ENCODE data around the gene CIZ1.
"Not testable (repeated sequence)": the region's sequence is repeated elsewhere in the genome, so short reads cannot be mapped to it uniquely, and the experiment has no call there.

Gene CIZ1, protein sequence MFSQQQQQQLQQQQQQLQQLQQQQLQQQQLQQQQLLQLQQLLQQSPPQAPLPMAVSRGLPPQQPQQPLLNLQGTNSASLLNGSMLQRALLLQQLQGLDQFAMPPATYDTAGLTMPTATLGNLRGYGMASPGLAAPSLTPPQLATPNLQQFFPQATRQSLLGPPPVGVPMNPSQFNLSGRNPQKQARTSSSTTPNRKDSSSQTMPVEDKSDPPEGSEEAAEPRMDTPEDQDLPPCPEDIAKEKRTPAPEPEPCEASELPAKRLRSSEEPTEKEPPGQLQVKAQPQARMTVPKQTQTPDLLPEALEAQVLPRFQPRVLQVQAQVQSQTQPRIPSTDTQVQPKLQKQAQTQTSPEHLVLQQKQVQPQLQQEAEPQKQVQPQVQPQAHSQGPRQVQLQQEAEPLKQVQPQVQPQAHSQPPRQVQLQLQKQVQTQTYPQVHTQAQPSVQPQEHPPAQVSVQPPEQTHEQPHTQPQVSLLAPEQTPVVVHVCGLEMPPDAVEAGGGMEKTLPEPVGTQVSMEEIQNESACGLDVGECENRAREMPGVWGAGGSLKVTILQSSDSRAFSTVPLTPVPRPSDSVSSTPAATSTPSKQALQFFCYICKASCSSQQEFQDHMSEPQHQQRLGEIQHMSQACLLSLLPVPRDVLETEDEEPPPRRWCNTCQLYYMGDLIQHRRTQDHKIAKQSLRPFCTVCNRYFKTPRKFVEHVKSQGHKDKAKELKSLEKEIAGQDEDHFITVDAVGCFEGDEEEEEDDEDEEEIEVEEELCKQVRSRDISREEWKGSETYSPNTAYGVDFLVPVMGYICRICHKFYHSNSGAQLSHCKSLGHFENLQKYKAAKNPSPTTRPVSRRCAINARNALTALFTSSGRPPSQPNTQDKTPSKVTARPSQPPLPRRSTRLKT

DNA sequence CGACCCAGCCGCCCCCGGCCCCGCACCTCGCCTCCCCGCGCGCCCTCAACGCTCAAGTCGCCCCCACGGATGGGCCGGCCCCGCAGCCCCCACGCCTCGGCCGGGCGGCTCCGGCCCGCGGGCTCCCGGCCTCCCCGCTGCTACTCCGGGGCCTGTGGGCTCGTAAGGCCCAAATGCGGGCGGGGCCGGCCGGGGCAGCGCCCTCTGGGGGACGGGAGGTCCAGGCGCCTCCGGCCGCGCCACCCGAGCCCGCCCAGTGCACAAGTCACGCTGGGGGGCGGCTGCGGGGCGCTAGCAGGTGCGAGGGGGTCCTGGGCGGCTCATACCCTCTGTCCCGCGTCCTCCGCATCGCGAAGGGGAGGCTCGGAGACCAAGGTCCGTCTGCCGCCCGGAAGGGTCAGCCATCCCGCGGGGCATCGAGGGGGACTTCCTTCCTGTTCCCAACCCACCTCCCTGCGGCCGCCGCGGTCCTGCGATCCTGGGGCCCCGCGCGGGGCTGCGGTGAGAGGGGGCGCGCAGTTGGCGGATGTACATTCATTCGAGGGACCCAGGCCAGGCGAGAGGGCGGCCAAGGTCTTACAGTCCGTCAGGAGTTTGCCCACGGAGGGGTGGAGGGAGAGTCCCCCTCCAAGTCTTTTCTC lies at the start of gene CIZ1:
TSS of gene CIZ1 (minus strand) at position 167 of the 641 bp plus-strand sequence. CDS start 715 bp downstream, outside the sequence.
- peak; percentile 58 for DNase-seq

DNA sequence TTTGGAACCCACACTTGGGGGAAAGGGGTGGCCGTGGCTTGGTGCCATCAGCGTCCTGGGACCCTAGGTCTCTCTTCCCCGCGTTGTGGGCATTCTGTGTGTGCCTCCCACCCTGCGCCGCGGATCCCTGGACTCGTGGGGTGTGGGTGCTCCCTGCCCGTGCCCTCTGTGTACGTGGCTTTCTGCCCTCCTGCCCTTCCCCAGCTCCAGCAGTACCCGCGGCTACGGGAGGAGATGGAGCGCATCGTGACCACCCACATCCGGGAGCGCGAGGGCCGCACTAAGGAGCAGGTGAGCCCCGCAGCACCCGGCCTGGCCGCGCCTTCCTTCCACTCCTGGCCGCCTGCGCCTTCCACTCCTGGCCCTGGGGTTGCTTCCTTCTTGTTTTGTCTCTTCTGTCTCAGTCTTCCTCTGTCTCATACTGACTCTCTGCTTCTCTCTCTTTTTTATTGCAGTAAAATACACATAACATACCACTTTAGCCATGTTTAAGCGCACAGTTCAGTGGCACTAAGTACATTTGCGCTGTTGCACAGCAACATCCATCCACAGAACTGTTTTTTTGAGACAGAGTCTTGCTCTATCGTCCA lies 42.5 kb upstream of the CIZ1 start:
- no peak for DNase-seq

DNA sequence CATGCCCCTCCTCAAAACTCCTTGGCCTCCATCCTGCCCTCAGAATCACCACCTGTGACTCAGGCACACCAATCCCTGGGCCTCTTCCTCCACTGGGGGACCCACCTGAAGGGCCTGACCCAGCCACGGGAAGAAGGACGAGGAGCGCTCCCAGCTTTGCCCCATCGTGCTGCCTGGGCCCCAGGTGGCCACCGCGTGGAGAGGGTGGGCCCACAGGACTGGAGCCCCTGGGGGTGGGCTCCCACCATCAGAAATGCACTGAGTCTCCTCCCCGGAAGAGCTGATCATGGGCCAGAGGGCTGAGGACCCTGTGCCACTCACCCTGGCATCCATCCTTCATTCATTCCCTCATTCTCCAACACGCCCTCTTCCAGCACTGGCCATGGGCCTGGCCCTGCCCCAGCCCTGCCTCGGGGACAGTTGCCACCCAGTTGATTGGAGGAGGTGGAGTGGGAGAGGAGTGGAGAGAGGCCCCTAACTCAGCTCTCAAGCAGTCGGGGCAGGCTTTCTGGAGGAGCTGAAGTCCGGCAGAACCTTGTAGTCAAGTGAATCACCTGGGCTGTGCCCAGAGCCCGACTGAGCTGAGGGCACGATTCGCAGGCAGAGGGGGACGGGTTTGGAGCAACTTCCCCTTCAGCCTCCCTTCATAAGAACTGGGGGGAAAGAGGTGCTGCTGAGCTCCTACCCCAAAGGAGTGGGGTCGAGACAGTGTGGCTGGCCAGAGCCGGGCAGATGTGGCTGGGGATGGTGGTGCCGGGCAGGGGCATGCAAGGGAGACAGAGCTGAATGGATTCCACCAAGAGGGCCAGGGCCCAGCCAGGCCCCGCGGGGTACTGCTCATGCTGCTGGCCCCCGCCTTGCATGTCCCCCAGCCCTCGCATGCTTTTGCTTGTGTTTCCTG lies 41.4 kb upstream of the CIZ1 start:
- DNase-seq, result no peak

DNA sequence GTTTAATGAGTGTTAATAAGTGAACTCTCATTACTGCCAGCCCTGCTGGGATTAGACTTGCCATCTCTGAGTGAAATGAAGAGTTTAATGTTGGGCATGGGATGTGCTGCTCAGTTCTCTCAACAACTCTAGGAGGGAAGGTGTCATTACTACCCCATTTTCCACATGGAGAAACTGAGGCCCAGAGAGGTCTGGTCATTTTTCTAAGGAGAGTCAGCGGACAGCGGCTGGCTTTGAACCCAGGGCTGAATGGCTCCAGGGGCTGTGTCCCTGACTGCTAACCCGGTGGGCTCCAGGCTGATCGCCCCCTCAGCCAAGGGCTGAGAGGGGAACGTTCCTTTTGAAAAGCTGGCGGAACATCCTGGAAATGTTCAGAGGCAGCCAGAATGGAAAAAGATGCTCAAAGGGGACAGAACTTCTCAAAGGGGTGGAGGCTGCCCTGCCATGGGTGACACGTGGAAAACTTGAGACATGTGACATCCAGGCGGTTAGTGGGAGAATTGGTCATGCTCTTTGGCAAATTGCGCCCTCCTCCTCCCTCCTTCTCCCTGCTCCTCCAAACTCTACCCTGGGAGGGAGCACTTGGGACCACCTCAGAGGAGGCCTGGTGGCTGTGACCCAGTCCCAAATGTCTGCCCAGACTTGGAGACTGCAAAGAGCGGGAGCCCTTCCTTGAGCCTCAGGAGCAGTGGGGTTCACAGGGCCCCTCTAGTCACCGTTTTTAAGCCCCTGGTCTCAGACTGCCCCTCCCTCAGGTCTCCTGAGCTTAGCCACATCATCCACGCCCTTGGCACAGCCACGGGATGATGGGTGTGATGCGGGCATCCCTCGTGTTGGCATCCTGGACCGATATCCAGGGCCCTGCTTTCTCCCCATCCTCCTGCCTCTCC lies 40.5 kb upstream of the CIZ1 start:
- DNase-seq, result no peak

DNA sequence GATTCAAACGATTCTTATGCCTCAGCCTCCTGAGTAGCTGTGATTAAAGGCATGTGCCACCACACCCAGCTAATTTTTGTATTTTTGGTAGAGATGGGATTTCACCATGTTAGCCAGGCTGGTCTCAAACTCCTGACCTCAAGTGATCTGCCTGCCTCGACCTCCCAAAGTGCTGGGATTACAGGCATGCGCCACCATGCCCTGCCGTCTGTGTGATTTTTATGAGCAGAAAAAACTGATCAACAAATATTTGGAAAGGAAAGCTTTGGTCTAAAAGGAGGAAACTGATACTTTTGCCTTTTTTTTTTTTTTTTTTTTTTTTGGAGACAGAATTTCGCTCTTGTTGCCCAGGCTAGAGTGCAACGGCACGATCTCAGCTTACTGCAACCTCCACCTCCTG lies 39.5 kb upstream of the CIZ1 start:
- DNase-seq, result not testable (repeated sequence)

DNA sequence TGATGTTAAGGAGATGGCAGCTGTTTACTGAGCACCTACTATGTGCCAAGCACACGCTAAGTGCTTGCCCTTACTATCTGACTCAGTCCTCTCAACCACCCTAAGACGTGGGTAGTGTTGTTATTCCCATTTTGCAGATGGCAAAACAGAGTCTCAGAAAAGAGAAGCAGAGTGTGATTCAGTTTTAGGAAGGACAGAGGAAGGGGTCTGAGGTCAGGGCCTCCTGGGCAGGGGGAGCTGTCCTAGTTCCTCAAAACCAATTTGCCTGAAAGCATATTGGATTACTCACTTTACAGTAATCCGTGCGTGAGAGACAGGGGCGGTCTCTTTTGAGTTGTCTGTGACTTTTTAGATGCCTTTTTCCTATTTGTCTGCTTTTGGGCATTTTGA lies 35.0 kb upstream of the CIZ1 start:
- no peak for DNase-seq

DNA sequence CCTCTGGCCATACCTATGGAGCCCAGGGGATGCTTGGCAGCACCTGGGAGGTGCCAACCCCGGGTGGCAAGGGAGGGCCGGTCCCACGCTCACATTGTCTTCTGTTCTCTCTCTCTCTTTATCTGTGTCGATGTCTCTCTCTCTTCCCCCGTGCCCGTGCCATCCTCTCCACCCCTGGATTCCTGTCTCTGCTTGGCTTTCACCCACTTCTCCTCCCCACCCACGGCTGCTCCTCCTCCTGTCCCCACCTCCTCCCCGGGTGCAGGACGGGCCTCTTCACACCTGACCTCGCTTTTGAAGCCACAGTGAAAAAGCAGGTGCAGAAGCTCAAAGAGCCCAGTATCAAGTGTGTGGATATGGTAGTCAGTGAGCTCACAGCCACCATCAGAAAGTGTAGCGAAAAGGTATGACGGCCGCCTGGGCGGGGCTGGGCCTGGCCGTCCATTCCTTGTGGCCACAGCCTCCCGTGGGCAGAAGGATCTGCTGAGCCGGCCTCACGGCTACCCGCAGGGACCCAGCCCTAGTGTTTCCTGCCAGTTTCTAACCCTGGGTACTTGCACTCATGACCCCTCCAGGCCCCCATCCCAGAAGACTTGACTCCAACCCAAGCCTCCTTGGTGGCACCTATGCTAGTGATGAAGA lies 34.5 kb upstream of the CIZ1 start:
- no peak for DNase-seq

DNA sequence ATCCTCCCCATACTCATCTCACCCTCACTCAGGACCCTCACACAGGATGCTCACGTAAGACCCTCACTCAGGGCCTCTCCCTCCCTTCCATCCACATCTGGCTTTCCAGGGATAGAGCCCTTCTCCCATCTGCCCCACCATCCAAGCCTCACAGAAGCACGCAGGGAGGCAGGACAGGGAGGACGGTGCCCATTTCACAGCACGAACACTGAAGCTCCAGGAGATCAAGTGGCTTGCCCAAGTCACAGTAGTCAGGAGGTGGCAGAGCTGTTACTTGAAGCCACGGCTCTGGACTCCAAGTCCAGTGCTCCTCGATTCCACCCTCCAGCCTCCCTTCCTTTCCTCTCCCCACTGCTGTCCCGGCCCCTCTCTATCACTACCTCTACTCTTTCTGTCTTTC lies 33.5 kb upstream of the CIZ1 start:
- DNase-seq, result no peak

DNA sequence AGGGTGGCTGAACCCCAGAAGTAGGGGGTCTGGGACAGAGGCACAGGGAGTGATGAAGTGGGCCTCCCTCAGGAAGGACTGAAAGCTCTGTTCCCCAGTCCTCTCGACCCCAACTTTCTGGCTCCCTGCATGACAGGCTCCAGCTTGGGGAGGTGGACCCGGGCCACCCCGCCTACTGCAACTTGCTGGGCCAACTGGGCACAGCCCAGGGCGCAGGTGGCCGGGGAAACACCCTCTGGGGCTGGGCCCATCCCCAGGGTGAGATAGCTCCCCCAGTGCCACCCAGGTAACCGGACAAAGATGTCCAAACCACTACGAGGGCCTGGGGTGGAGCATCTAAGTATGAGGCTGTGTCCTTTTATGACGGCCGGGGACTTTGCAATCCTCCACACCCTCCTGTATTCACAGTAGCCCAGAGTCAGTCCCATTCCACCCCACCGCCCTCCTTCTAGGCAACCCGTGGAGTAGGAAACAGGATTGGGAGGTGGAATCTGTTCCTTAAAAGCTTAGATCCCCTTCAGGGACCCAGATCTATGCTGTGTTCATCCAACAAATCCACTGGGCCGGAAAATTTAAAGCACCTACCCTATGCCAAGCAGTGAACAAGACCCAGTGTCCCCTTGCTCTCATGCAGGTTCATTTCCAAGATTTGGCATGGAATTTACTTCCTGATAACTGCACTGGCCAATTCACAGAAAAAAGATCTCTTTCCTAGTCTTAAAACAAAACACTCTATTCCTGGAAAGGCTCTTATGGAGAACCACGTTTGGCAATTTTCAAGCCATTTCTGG lies 31.7 kb upstream of the CIZ1 start:
- DNase-seq, result no peak

DNA sequence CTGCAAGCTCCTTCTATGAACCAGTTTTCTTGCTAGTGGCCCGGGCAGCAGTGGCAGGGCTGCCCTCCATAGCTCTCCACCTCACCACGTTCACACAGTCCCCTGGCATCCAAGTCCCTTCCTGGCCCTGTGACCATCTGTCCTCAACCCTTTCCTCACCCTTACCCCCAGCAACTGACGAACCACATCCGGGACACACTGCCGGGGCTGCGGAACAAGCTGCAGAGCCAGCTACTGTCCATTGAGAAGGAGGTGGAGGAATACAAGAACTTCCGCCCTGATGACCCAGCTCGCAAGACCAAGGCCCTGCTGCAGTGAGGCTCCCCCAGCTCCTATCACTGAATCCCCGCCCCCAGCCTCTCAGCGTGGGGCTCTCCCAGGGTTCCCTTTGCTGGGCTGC lies 30.7 kb upstream of the CIZ1 start:
- no peak for DNase-seq

DNA sequence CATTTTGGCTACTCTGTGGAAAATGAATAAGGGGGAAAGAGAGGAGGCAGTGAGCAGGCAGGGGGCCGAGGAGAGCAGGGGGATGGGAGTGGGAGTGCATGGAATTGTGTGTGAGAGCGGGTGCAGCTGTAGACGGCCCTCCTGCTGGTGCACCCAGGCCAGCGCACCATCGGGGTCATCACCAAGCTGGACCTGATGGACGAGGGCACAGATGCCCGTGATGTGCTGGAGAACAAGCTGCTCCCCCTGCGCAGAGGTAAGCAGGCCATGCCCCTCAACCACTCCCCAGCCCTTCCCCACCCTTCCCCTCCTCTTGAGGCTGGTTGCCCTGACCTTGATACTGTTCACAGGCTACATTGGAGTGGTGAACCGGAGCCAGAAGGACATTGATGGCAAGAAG lies 28.5 kb upstream of the CIZ1 start:
- DNase-seq, result no peak

DNA sequence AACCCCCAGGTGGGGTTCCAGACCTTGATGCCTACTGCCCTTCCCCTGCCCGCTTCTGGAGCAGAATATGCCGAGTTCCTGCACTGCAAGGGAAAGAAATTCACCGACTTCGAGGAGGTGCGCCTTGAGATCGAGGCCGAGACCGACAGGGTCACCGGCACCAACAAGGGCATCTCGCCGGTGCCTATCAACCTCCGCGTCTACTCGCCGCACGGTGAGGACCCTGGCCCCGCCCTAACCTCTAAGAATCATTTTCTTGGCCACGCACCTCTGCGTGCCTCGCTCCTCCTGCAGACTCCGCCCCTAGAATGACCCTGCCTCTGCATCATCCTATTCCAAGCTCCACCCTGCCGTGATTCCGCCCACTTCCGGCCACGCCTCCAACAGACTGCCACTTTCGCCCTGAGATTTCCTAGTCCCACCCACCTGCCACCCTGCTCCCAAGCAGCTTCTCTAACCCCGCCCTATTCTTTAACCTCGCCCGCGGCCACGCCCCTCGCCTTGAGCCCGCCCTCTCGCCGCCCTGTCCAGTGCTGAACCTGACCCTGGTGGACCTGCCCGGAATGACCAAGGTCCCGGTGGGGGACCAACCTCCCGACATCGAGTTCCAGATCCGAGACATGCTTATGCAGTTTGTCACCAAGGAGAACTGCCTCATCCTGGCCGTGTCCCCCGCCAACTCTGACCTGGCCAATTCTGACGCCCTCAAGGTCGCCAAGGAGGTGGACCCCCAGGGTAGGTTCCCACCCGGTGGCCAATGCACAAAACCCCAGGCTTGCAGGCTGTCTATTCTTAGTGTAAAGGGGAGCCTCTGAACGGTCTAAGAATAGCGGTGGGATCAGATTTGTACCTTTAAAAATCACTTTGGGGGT lies 27.4 kb upstream of the CIZ1 start:
- peak; percentile 82 for DNase-seq

DNA sequence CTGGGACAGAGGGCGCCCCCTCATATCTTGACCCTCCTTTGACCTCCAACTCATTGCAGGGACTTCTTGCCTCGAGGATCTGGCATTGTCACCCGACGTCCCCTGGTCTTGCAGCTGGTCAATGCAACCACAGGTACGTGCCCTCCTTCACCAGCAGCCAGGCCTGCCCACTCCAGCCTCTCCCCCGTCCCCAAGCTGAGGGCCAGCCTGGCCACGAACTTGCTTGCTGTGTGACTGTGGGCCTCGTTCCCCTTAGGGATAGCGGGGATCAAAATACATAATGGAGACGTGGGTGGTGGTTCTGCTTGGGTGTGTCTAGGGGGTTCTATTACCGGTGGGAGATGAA lies 26.8 kb upstream of the CIZ1 start:
- no peak for DNase-seq

DNA sequence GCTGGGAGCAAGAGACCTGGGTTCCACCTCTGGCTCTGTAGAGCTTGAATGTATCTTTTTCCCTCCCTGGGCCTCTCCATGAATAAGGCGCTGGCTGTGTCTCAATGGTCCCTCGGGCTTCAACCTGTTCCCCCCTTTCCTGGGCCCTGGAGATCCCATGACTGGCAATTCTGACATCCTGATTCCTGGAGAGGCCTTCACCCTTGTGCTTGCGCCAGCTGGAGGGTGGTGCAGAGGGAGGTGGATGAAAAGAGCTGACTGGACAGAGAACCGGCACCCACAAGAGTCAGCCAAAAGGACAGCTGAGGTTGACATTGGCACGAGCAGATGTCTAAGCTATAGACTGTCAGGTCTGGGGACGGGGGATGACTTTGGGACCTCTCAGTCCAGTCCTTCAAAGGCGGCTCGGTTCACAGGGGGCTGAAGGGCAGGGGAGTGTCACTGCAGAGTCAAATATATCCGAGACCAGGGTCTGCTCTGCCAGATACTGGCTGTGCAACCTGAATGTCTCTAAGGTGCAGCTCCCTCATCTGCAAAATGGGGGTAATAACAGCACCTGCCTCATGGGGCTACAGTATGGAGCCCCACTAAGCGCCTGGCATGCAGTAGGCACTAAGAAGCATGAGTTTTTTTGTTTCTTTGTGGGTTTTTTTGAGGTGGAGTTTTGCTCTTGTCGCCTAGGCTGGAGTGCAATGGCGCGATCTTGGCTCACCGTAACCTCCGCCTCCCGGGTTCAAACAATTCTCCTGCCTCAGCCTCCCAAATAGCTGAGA lies 25.6 kb upstream of the CIZ1 start:
- no peak for DNase-seq

DNA sequence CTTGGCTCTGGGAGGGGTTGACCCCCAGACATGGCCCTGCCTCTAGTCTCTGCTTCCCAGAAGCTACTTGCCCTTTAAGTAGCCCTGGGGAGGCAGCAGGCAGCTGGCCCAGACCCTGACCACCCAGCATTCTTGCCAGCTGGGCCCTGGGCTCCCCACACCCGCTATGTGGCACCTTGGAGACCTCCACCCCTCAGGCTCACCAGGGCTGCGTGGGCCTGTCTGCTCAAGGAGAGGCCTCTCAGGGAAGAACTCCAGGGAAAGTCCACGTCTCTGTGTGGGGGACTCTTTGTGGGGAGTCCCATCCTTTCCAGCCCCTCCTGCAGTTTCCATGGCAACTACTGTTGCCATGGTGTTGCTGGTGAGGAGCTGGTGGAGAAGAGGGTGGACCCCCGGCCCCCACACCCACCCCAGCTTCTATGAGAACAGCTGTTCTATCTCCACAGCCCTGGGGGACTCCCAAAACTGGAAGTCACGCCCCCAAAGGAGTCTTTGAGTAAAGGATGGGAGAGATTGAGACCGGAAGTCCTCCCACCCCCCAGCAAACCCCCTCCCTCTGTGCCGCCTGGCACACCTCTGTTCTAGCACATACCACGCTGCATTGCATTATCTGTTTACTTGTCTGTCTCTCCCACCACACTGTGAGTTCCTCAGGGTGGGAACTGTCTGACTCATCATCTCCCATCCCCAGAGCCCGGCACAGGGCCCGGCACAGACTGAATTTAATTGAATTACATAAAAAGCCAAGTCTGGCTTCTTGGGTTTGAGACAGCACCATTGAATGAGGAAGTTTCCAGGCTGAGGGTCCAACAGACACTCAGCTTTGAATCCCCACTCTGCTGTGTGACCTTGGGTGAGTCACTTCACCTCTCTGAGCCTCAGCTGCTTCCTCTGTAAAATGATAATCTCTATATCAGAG lies 24.4 kb upstream of the CIZ1 start:
- DNase-seq, result no peak

DNA sequence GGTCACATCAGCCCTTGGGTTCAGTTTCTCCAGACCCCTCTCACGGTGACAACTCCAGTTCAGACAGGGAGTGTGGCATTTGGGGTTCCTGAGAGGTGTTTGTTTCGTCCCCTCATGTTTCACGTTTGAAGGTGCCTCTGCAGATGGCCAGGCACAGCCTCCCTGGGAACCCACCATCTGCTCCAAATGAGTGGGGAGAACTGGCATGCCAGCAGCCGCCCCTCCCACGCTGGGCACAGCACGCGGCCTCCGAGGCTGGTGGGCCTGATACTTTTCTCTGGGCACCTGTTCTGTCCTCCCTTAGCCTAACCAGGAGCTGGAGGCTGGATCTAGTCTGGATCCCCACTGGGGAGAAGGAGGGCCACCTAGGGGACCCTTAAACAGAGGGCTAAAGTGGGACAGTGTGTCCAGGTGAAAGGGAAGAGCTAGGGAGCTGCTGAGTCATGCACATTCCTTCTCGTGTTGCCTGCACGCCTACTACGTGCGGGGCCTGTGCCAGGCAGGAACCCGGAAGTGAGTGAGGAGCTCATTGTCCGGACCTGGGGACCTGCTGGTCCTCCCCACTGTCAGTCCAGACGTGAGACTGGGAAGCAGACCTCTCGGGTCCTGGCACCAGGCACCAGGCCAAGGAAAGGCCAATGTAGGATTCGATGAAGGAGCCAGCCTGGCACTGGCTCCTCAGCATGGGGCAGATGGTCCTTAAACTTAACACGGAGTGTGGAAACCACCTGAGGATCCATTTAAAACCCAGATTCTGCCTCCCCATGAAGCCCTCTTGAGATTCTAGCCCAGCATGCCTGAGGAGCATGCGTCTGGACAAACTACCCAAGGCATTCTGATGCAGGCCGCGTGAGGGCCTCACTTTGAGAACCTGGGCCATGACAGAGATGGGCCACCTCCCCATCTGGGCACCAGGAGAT lies 23.5 kb upstream of the CIZ1 start:
- no peak for DNase-seq

All from activated CD4-positive, alpha-beta T cell treated with anti-CD3 and anti-CD28 coated beads for 1 hour (primary cell).